Endothelial cell of umbilical vein (primary cell): Measurements from ENCODE around the gene SKP1. TPM values are rescaled to one million over a fixed set of nuclear protein-coding genes. Genes with fewer than 3 reads are reported as not detected.

Experiments used
- BruUV-seq: library from RNA; stranded (reverse); fragments of 400-500 nt; replicated peaks from 2 replicates; lab custom pipeline; 2021; lab: Mats Ljungman, UMichigan
- CTCF ChIA-PET: fragments of 300-600, 350-600 bp; sonication (Branson Sonifier 250); formaldehyde crosslinking; loops from one replicate; lab custom pipeline; 2021; ENCODE audit warnings: antibody characterized with exemption, inconsistent platforms; lab: Charles Lee
- POLR2A ChIA-PET: fragments of 300-600, 350-600 bp; sonication (Branson Sonifier 250); formaldehyde crosslinking; loops from one replicate; lab custom pipeline; 2021; ENCODE audit warnings: antibody characterized with exemption, inconsistent platforms; lab: Charles Lee
- DNase-seq: peaks from one replicate; pipeline ENCODE4 v3.0.0-alpha.2; 2011; ENCODE audit warnings: low read depth, low spot score
- FAIRE-seq: peaks from 2 replicates; lab custom pipeline; 2011; peaks lifted over from hg19 to GRCh38; lab: Jason Lieb, UNC
- H2AFZ ChIP-seq: 2 replicates; pipeline ENCODE4 v1.6.0; 2012; ENCODE audit warnings: low read depth, low read length, control low read depth, inconsistent platforms
- H3K27ac ChIP-seq: 2 replicates; pipeline ENCODE4 v1.5.1; 2011; ENCODE audit warnings: low read depth, mild to moderate bottlenecking, control low read depth, low read length, moderate library complexity; ENCODE audit not compliant: insufficient read depth
- H3K27me3 ChIP-seq, 2 experiments: 2 replicates each; pipeline versions ENCODE4 v1.6.0 to v1.6.1; 2011; ENCODE audit warnings: low read length in 2 of 2, mixed read lengths in 1 of 2; ENCODE audit not compliant: control insufficient read depth in 2 of 2, insufficient read depth in 2 of 2
- H3K36me3 ChIP-seq, 2 experiments: 2 replicates in 1 of 2; 3 replicates in 1 of 2; pipeline ENCODE4 v1.5.1; 2011; ENCODE audit warnings: low read length in 2 of 2, mild to moderate bottlenecking in 1 of 2, moderate library complexity in 1 of 2; ENCODE audit not compliant: control insufficient read depth in 2 of 2, insufficient read depth in 2 of 2; ENCODE audit errors: extremely low read depth in 1 of 2
- H3K4me1 ChIP-seq: 3 replicates; pipeline ENCODE4 v1.5.1; 2011; ENCODE audit warnings: mild to moderate bottlenecking, low read length; ENCODE audit not compliant: control insufficient read depth, insufficient read depth; ENCODE audit errors: extremely low read depth
- H3K4me2 ChIP-seq: 2 replicates; pipeline ENCODE4 v1.6.1; 2011; ENCODE audit warnings: low read length, control low read depth, mixed read lengths; ENCODE audit not compliant: insufficient read depth
- H3K4me3 ChIP-seq, 3 experiments: fragments of 200-600 bp in 1 of 3; sonication (generic), shearing (Covaris generic) in 1 of 3; replicated peaks in 1 of 3; 2 replicates each; pipeline ENCODE4 v1.5.1; 2011 to 2016; ENCODE audit warnings: control low read depth in 3 of 3, low read length in 3 of 3, mild to moderate bottlenecking in 2 of 3, inconsistent platforms in 1 of 3, low read depth in 1 of 3, moderate library complexity in 1 of 3; ENCODE audit not compliant: insufficient read depth in 1 of 3
- H3K79me2 ChIP-seq: 2 replicates; pipeline ENCODE4 v1.6.0; 2012; ENCODE audit warnings: low read length, inconsistent platforms; ENCODE audit not compliant: control insufficient read depth, insufficient read depth
- H3K9ac ChIP-seq: replicated peaks from 2 replicates; pipeline ENCODE3; 2011; ENCODE audit warnings: low read length, control low read depth; ENCODE audit not compliant: insufficient read depth; ENCODE audit errors: extremely low read depth
- H3K9me1 ChIP-seq: replicated peaks from 3 replicates; pipeline ENCODE4 v1.6.0; 2011; ENCODE audit warnings: mild to moderate bottlenecking, low read length; ENCODE audit not compliant: control insufficient read depth, insufficient read depth; ENCODE audit errors: extremely low read depth
- H3K9me3 ChIP-seq: replicated peaks from 2 replicates; pipeline ENCODE4 v1.5.1; 2012; ENCODE audit warnings: low read length, inconsistent platforms; ENCODE audit not compliant: control insufficient read depth, insufficient read depth
- H4K20me1 ChIP-seq: replicated peaks from 2 replicates; pipeline ENCODE3; 2011; ENCODE audit warnings: mild to moderate bottlenecking, low read length; ENCODE audit not compliant: control insufficient read depth, insufficient read depth; ENCODE audit errors: extremely low read depth
- CTCF ChIP-seq, 2 donors: IDR thresholded peaks; 1 replicate in 1 of 2; 2 replicates in 1 of 2; pipeline ENCODE4 v1.5.1; 2011; ENCODE audit warnings: low read length in 2 of 2, mild to moderate bottlenecking in 2 of 2, moderate library complexity in 2 of 2, control low read depth in 1 of 2, inconsistent platforms in 1 of 2, low read depth in 1 of 2; ENCODE audit not compliant: insufficient read depth in 1 of 2; ENCODE audit errors: extremely low read depth in 1 of 2
- EZH2 ChIP-seq: IDR thresholded peaks from 2 replicates; pipeline ENCODE4 v1.6.1; 2012; ENCODE audit warnings: borderline replicate concordance, low read depth, mild to moderate bottlenecking, moderate library complexity, low read length, inconsistent platforms; ENCODE audit not compliant: severe bottlenecking
- FOS ChIP-seq: IDR thresholded peaks from 2 replicates; pipeline ENCODE4 v1.6.1; 2011; ENCODE audit warnings: mild to moderate bottlenecking, low read length, moderate library complexity, borderline replicate concordance; ENCODE audit not compliant: insufficient read depth
- GATA2 ChIP-seq: IDR thresholded peaks from 2 replicates; pipeline ENCODE4 v1.7.0; 2011; ENCODE audit warnings: low read depth, mild to moderate bottlenecking, moderate library complexity, mixed read lengths, low read length; ENCODE audit not compliant: insufficient read length, insufficient read depth
- JUN ChIP-seq: IDR thresholded peaks from 2 replicates; pipeline ENCODE4 v1.6.1; 2011; ENCODE audit warnings: borderline replicate concordance, low read depth; ENCODE audit not compliant: insufficient read length, insufficient read depth
- MAX ChIP-seq: IDR thresholded peaks from 2 replicates; pipeline ENCODE4 v1.6.1; 2011; ENCODE audit not compliant: insufficient read depth, insufficient read length
- POLR2A ChIP-seq: IDR thresholded peaks from 2 replicates; pipeline ENCODE4 v1.6.1; 2012; ENCODE audit warnings: low read depth, mild to moderate bottlenecking, control low read depth, low read length
- POLR2AphosphoS5 ChIP-seq: IDR thresholded peaks from 2 replicates; pipeline ENCODE4 v1.6.1; 2012; ENCODE audit warnings: low read depth, mild to moderate bottlenecking, control low read depth, low read length, moderate library complexity; ENCODE audit not compliant: insufficient read depth
- dilution Hi-C: fragments of 300-500 bp; cut with MboI; formaldehyde crosslinking; loops from one replicate; pipeline ENCODE4 v1.15.0; 2019; ENCODE audit warnings: low sequenced_read_pairs; ENCODE audit not compliant: extremely low pct_ligation_motif_present
- intact Hi-C: fragments of 100-400 bp; cut with micrococcal nuclease; formaldehyde crosslinking; loops from one replicate; pipeline ENCODE4 v1.10.0; 2022
- polyA plus RNA-seq, 4 experiments: library from polyadenylated mRNA; depleted of rRNA in 3 of 4; stranded (reverse) in 3 of 4; unstranded in 1 of 4; fragments of >200 nt; gene quantifications; 2 replicates each; pipeline versions ENCODE4 v1.2.1 to v1.2.3, GENCODE V29; 2011 to 2012; ENCODE audit warnings: missing spikeins in 1 of 4
- total RNA-seq: library from RNA; stranded (reverse); gene quantifications from 2 replicates; pipeline ENCODE4 v1.2.3, GENCODE V29; 2021

Gene SKP1
- total and polyA plus RNA-seq, 2 donors (not counting 3 experiments of a cell fraction or from before 2014, with no cell fraction given) = 214 to 320 TPM

GRCh38 chr5:134130239-134130945, 46.4 kb downstream of the SKP1 start:
- intact Hi-C loops = no loop called here

More at GRCh38 chr5:134130239-134130945, 46.4 kb downstream of the SKP1 start:
- H3K9me1 ChIP-seq = no peaks in the 10 kb centered on the region
- ChIA-PET POLR2A (interaction anchor here (1.0 kb wide), 1 partner anchor 11 kb away, joined by 3 read pairs; no protein-coding TSS in a partner anchor), CTCF (interaction anchor here (1.4 to 4.2 kb wide), 3 partner anchors 10 to 90 kb away, joined by 5 to 52 read pairs (median 19); no protein-coding TSS in a partner anchor)
- FAIRE-seq (no peak), DNase-seq (no peak)
- dilution Hi-C loops = no loop called here
- H3K4me1 ChIP-seq = peaks cover 9% of the 10 kb centered on the region
- no peaks in the 10 kb centered on the region for H3K79me2 ChIP-seq
- no peaks in the 10 kb centered on the region for H3K27me3 ChIP-seq
- H4K20me1 ChIP-seq = no peaks in the 10 kb centered on the region
- no peak overlapping the region for H3K4me3 ChIP-seq
- H3K9me3 ChIP-seq = no peaks in the 10 kb centered on the region
- H2AFZ ChIP-seq = no peak overlapping the region
- H3K4me2 ChIP-seq = no peak overlapping the region
- BruUV-seq = no TSS peak
- no peak overlapping the region for H3K9ac ChIP-seq
- TF ChIP-seq JUN (no peak), CTCF (IDR thresholded peaks at IDR 0.05; ENCODE audit: extremely low read depth in 1 of 2, insufficient read depth in 1 of 2, low read depth in 1 of 2, low read length in 2 of 2) (no peak), EZH2 (no peak), POLR2A (no peak), FOS (no peak), POLR2AphosphoS5 (no peak), GATA2 (no peak), MAX (no peak)
- H3K36me3 ChIP-seq = peaks cover 0 to 3% of the 10 kb centered on the region in 2 experiments
- H3K27ac ChIP-seq = no peak overlapping the region
